HG02571 (cell line): Measurements from ENCODE around the gene CFAP410.
"Not testable (repeated sequence)": the region's sequence is repeated elsewhere in the genome, so short reads cannot be mapped to it uniquely, and the experiment has no call there.

Experiments
- ATAC-seq: cut with Tn5 transposase; IDR thresholded peaks from one replicate; pipeline ENCODE4 v1.9.1; 2021; ENCODE audit warnings: mild to moderate bottlenecking, moderate library complexity; ENCODE audit not compliant: unreplicated experiment

CFAP410 gene

DNA sequence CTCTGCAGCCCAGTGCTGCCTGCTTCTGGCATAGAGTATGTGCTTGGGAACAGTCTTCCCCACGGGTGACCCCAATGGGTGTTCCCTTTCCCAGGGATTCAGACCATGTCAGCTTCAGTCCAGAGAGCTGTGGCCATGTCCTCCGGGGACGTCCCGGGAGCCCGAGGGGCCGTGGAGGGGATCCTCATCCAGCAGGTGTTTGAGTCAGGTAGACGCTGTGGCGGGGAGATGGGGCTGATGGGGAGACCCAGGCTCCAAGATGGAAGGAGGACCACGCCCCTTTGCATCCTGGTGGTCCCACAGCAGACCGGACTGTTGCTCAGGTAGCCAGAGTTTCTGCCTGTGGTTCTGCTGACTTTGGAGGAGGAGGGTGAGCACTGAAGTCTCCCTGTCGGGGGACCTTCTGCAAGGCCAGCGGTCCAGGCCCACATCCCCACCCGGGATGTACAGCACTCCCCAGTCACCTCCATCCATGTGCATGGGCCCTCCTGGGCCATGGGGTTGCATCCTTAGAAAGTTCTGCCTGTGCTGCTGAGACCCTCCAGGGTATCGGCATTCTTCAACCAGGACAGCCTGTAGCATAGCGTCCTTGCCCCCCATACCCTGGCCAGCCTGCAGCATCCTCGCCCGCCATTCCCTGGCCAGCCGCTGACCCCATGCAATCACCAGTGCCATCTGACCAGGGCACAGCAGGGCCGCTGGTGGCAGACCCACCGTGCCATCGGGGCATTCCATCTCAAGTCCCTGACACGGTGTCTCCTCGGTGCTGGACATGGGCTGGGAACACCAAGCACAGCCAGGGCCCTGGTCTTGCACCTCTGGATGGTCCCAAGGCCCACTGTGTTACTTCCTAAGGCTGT lies 50.7 kb downstream of the CFAP410 start:
- ATAC-seq: no peak

DNA sequence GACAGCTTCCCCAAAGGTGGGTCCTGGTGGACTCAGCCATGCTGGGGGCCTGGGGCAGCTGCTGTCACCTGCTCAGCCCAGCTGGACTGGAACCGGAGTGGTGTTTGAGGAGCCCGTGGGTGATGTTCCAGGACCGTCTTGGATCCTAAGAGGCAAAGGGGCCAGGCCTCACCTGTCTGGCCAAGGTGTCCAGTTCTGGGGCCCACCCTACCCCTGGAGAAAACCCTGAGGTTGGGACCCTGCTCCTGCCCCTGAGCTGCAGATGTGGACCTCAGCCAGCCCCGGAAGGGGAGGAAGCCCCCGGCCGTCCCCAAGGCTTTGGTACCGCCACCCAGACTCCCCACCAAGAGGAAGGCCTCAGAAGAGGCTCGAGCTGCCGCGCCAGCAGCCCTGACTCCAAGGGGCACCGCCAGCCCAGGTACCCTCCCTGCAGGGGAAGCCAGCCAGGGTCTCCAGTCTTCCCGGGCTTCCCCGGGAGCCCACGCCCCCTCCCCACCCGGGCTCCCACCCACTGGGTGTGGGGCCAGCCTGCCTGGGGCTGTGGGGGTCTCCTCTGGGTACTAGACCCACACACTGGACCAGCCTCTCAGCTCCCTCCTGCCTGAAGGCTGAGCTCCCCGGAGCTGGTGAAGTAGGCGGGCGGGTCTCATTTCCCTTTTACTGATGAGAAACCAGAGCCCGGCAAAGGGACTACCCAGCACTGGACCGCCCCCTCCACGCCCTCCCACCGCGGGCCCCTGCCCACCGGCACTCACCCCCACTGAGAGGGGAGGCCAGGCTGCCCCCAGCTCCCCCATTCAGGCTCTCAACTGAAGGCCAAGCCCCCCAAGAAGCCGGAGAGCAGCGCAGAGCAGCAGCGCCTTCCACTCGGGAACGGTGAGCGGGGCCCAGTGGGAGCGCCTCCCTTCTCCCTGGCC lies 52.2 kb downstream of the CFAP410 start:
- no peak for ATAC-seq

- ATAC-seq: no peak
Observed at GRCh38 chr21:44286086-44286715, 53.0 kb downstream of the CFAP410 start.

DNA sequence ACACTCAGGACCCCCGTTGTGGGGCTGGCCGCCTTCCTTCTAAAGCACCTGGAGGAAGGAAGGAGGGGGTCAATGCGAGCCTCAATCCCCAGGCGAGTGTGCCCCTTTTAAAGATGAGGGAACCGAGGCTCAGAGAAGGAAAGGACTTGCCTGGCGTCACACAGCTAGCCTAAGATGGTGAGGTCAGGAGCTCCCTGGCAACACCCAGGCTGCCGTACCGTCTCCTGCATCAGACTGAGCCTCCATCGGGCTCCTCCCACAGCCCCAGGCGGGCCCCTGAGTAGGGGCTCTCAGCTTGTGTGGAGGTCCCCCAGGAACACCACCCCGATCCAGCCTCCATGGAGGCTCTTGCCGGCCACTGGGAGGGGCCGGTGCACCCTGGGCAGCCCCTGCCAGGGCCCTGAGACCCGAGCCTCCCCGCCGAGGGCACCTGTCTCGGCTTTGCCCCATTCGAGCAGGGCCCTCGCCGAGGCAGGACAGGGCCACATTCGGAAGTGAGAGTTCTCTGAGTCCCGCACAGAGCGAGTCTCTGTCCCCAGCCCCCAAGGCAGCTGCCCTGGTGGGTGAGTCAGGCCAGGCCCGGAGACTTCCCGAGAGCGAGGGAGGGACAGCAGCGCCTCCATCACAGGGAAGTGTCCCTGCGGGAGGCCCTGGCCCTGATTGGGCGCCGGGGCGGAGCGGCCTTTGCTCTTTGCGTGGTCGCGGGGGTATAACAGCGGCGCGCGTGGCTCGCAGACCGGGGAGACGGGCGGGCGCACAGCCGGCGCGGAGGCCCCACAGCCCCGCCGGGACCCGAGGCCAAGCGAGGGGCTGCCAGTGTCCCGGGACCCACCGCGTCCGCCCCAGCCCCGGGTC lies 53.8 kb downstream of the CFAP410 start, which contains the start of gene AIRE:
TSS of gene AIRE (plus strand) at position 739 of the 855 bp plus-strand sequence. CDS start 131 bp downstream, outside the sequence.
- no peak for ATAC-seq

DNA sequence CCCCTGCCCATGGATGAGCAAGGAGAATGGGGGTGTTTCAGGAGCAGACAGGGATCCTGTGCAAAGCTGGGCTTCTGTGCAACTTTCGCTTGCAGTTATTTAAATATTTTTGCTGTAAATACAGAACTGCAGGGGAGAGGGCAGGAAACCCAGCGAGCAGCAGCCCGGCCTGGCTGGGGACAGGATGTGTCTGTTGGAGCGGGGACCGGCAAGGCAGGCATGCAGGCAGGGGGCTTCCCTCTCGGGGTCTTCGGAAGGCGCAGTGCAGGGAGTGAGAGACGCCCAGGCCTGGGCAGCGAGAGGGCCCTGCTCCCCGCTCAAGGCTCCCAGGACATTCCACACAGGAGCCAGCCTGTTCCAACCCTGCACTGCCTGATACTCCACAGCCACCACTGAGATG lies 55.2 kb downstream of the CFAP410 start:
- ATAC-seq: no peak

- not testable (repeated sequence) for ATAC-seq
Observed at GRCh38 chr21:44283211-44283785, 55.9 kb downstream of the CFAP410 start.

GRCh38 chr21:44282370-44282769 lies 56.8 kb downstream of the CFAP410 start:
- no peak for ATAC-seq

DNA sequence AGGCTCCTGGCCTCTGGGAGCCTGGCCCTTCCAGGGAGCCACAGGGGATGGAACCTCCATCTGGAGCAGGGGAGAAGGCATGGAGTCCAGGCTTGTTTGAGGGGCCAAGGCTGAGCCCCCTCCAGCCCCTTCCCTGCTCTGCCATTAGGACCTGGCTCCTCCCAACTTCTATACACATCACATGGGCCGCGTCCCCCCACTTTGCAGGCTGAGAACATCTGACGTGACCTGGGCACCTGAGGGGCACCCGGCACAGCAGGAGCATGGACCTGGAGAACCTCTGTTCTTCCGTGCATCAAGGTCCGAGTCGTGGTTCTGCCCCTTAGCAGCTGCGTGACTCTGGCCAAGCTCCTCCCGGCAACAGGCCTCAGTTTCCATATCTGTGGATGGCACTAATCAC lies 57.4 kb downstream of the CFAP410 start:
- ATAC-seq: no peak

DNA sequence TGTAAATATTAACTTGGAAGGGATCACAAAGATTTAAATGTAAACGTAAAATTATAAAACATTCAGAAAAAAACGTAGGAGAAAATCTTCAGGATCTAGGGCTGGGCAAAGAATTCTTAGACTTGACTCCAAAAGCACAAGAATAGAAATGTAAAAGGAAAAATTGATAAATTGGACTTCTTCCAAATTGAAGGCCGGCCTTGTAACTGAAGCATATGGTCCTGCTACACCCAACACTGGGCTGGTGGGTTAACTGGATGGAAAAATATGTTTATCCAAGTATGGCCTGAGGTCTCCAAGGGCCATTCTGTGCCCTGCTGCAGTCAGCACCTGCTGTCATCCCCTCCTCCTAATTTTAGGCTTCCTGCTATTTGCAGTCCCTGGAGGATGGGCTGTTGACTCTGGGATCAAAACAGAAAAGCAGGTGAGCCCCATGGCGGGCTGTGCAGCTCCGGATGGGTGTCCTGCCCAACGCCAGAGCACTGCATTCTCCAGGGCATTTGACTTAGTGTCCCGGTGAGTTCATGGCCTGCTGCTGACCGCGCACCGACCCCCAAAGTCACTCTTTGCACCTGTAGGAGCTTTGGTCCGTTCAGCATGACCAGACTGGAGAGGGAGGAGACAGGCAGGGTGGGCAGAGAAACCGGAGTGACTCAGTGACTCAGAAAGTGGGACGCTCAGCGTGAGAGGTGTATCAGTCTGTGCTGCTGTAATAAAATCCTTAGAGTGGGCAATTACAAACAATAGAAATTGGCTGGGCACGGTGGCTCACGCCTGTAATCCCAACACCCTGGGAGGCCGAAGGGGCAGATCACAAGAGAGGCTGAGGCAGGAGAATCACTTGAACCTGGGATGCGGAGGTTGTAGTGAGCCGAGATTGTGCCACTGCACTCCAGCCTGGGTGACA lies 59.6 kb downstream of the CFAP410 start:
- no peak for ATAC-seq
